ENCODE measurements around the gene RGS19. TPM values are rescaled to one million over a fixed set of nuclear protein-coding genes. Genes with fewer than 3 reads are reported as not detected.

The RGS19 gene
- polyA plus RNA-seq, 1 of the 3 experiments (the other 2 are of a cell fraction), result 20.5 TPM

GRCh38 chr20:64025101-64025825 is 54.1 kb downstream of the RGS19 start:
- WGBS (ENCODE audit: low lambda C conversion rate), result 92% methylated on average over 13 of the region's 18 CpGs
- no peaks in the 10 kb centered on the region for H4K20me1 ChIP-seq (ENCODE audit: insufficient read depth)
- no peak for DNase-seq
- ChIA-PET CTCF (interaction anchor here (1.0 to 5.7 kb wide), 3 partner anchors 11 to 45 kb away, joined by 3 to 74 read pairs (median 8); partner anchors contain the start of genes PRPF6 and SAMD10), POLR2A (no interaction called here)
- peaks cover 0 to 48% of the 10 kb centered on the region in 2 experiments; a peak in 1 of 4 replicates for H3K4me1 ChIP-seq (ENCODE audit: control insufficient read depth in 1 of 2, insufficient read depth in 2 of 2, low read depth in 1 of 2, low read length in 1 of 2)
- no peak overlapping the region for H3K9ac ChIP-seq
- no peaks in the 10 kb centered on the region for H3K9me2 ChIP-seq
- H3K27me3 ChIP-seq (ENCODE audit: insufficient read depth), result no peaks in the 10 kb centered on the region
- H2AFZ ChIP-seq (ENCODE audit: low read depth), result no peak overlapping the region
- H3K9me3 ChIP-seq, result no peaks in the 10 kb centered on the region
- no peaks in the 10 kb centered on the region for H3F3A ChIP-seq (replicated peaks; ENCODE audit: insufficient read depth)
- H3K4me3 ChIP-seq (ENCODE audit: low read depth in 2 of 2, low read length in 1 of 2), result no peak overlapping the region
- H3K4me2 ChIP-seq, result no peak overlapping the region
- TF ChIP-seq ZBTB33 (IDR thresholded peaks at IDR 0.05; ENCODE audit: borderline replicate concordance, low read depth), result no peak
- TF ChIP-seq RXRA (IDR thresholded peaks at IDR 0.05; ENCODE audit: borderline replicate concordance, low read depth), result no peak
- no peak for TF ChIP-seq CHD2 (IDR thresholded peaks at IDR 0.05; ENCODE audit: low read length, partially characterized antibody)
- TF ChIP-seq EZH2phosphoT487 (IDR thresholded peaks at IDR 0.05; ENCODE audit: borderline replicate concordance, low read depth), result no peak
- TF ChIP-seq ELF1 (IDR thresholded peaks at IDR 0.05), result no peak
- no peak for TF ChIP-seq GATA2 (CRISPR knock-in tag; IDR thresholded peaks at IDR 0.05)
- no peak for TF ChIP-seq SIN3A (IDR thresholded peaks at IDR 0.05; ENCODE audit: borderline replicate concordance, low read depth, low read length)
- TF ChIP-seq RAD21 (IDR thresholded peaks at IDR 0.05; ENCODE audit: low read length), result no peak
- no peak for TF ChIP-seq PBX3 (IDR thresholded peaks at IDR 0.05)
- no peak for TF ChIP-seq TCF12 (IDR thresholded peaks at IDR 0.05)
- TF ChIP-seq TAF1 (IDR thresholded peaks at IDR 0.05; ENCODE audit: borderline replicate concordance, low read depth, low read length), result no peak
- TF ChIP-seq NFIC (IDR thresholded peaks at IDR 0.05; ENCODE audit: borderline replicate concordance), result no peak
- no peak for TF ChIP-seq YY1 (IDR thresholded peaks at IDR 0.05; ENCODE audit: low read depth)
- TF ChIP-seq MEF2A (IDR thresholded peaks at IDR 0.05; ENCODE audit: borderline replicate concordance, low read depth), result no peak
- no peak for TF ChIP-seq FOXJ3 (CRISPR knock-in tag; IDR thresholded peaks at IDR 0.05)
- peaks cover 28 to 61% of the 10 kb centered on the region in 2 experiments for H3K36me3 ChIP-seq (replicated peaks in 1 of 2; ENCODE audit: control insufficient read depth in 1 of 2, insufficient read depth in 2 of 2, low read length in 1 of 2)
- H3K79me2 ChIP-seq (ENCODE audit: insufficient read depth), result no peaks in the 10 kb centered on the region
- peak overlapping the region in 1 of 2 experiments; percentile 74; a peak in 2 of 4 replicates for H3K27ac ChIP-seq (ENCODE audit: low read depth in 2 of 2, low read length in 1 of 2)

Measured in SK-N-SH (cell line).